ENCODE measurements around the gene CYB561. TPM values are rescaled to one million over a fixed set of nuclear protein-coding genes. Genes with fewer than 3 reads are reported as not detected.

Gene CYB561
- total and polyA plus RNA-seq, 9 of the 15 experiments (the other 6 are each of a cell fraction or from before 2014, with no cell fraction given), result 4.0 to 30.8 (median 17.4) TPM

GRCh38 chr17:63446753-63447470 is 806 bp upstream of the CYB561 start (continued):
- no peak for TF ChIP-seq ZNF707 (CRISPR knock-in tag; conservative IDR thresholded peaks at IDR 0.05)
- TF ChIP-seq CSDE1 (IDR thresholded peaks at IDR 0.05), result peak in 1 of 2 experiments; percentile 49; a peak in 1 of 4 replicates
- no peak for TF ChIP-seq SIRT6 (IDR thresholded peaks at IDR 0.05; ENCODE audit: low read depth, low read length)
- TF ChIP-seq NCOA2 (IDR thresholded peaks at IDR 0.05; ENCODE audit: partially characterized antibody in 2 of 2), result no peak
- no peak for TF ChIP-seq ZC3H8 (IDR thresholded peaks at IDR 0.05)
- TF ChIP-seq LEF1 (IDR thresholded peaks at IDR 0.05), result 0 out of 2 replicates have a peak, but pooled peaks have one; percentile 30
- no peak; the same call in 1 of the 2 replicates for TF ChIP-seq ZNF23 (CRISPR knock-in tag; IDR thresholded peaks at IDR 0.05)
- TF ChIP-seq ZNF695 (CRISPR knock-in tag; IDR thresholded peaks at IDR 0.05), result no peak
- no peak for TF ChIP-seq TEAD2 (tag; IDR thresholded peaks at IDR 0.05)
- TF ChIP-seq EP400 (IDR thresholded peaks at IDR 0.05), result peak; percentile 70
- TF ChIP-seq RBM17 (IDR thresholded peaks at IDR 0.05; ENCODE audit: borderline replicate concordance, low read depth, low read length), result no peak
- no peak for TF ChIP-seq FUS (optimal IDR thresholded peaks at IDR 0.05; ENCODE audit: low read depth, low read length)
- no peak for TF ChIP-seq MEF2A (IDR thresholded peaks at IDR 0.05; ENCODE audit: control insufficient read depth, low read depth, low read length)
- no peak; the same call in 1 of the 2 replicates for TF ChIP-seq CBFA2T3 (IDR thresholded peaks at IDR 0.05)
- TF ChIP-seq PCBP1 (IDR thresholded peaks at IDR 0.05; ENCODE audit: low read depth, low read length, poor library complexity, severe bottlenecking), result peak; percentile 25
- TF ChIP-seq HBP1 (CRISPR knock-in tag; IDR thresholded peaks at IDR 0.05), result no peak; the same call in 1 of the 2 replicates
- no peak for TF ChIP-seq ZNF778 (CRISPR knock-in tag; IDR thresholded peaks at IDR 0.05)
- TF ChIP-seq HDAC2 (IDR thresholded peaks at IDR 0.05), result no peak
- 0 out of 2 replicates have a peak, but pooled peaks have one; percentile 28 for TF ChIP-seq RBM14 (IDR thresholded peaks at IDR 0.05; ENCODE audit: borderline replicate concordance, insufficient read depth, low read depth, low read length)
- no peak for TF ChIP-seq MYC (IDR thresholded peaks at IDR 0.05; ENCODE audit: low read depth, low read length)
- peak; percentile 63; the same call in 1 of the 2 replicates for TF ChIP-seq MYC (CRISPR knock-in tag; IDR thresholded peaks at IDR 0.05; ENCODE audit: borderline replicate concordance, low read depth)
- TF ChIP-seq ASH1L (IDR thresholded peaks at IDR 0.05; ENCODE audit: borderline replicate concordance, low read depth, partially characterized antibody), result no peak
- no peak for TF ChIP-seq ZNF253 (CRISPR knock-in tag; conservative IDR thresholded peaks at IDR 0.05)
- TF ChIP-seq TARDBP (IDR thresholded peaks at IDR 0.05), result no peak; the same call in 1 of the 2 replicates
- TF ChIP-seq HDAC6 (IDR thresholded peaks at IDR 0.05; ENCODE audit: low read depth, low read length), result no peak
- peak; percentile 51 for TF ChIP-seq CXXC5 (CRISPR knock-in tag; IDR thresholded peaks at IDR 0.05)
- TF ChIP-seq MYBL2 (IDR thresholded peaks at IDR 0.05; ENCODE audit: low read depth), result no peak
- no peak for TF ChIP-seq MYBL2 (CRISPR knock-in tag; IDR thresholded peaks at IDR 0.05; ENCODE audit: borderline replicate concordance)
- TF ChIP-seq XRCC3 (IDR thresholded peaks at IDR 0.05), result no peak
- no peak for TF ChIP-seq PREB (CRISPR knock-in tag; IDR thresholded peaks at IDR 0.05)
